Mesenchymal stem cell (in vitro differentiated cells and primary cell): Measurements from ENCODE around the gene KATNB1.

ENCODE experiments used
- DNase-seq: peaks from one replicate; pipeline ENCODE4 v3.0.0-alpha.2; 2013
- H2AFZ ChIP-seq: one replicate; pipeline ENCODE4 v1.6.1; 2013; ENCODE audit warnings: low read depth, mild to moderate bottlenecking, control low read depth, inconsistent platforms, low read length, moderate library complexity
- H2AK5ac ChIP-seq: 2 replicates; pipeline ENCODE4 v1.6.1; 2013; ENCODE audit warnings: low read length, moderate library complexity, mild to moderate bottlenecking, inconsistent platforms; ENCODE audit not compliant: severe bottlenecking
- H2BK120ac ChIP-seq: one replicate; pipeline ENCODE4 v1.6.1; 2013; ENCODE audit warnings: low read depth, mild to moderate bottlenecking, inconsistent platforms, low read length, moderate library complexity
- H2BK12ac ChIP-seq, 2 experiments: one replicate each; pipeline ENCODE4 v1.6.1; 2013; ENCODE audit warnings: inconsistent platforms in 2 of 2, low read length in 2 of 2, mild to moderate bottlenecking in 2 of 2, moderate library complexity in 2 of 2, control low read depth in 1 of 2
- H2BK15ac ChIP-seq: one replicate; pipeline ENCODE4 v1.6.1; 2013; ENCODE audit warnings: mild to moderate bottlenecking, low read depth, inconsistent platforms; ENCODE audit not compliant: poor library complexity, severe bottlenecking
- H2BK5ac ChIP-seq: 2 replicates; pipeline ENCODE4 v1.6.1; 2013; ENCODE audit warnings: low read depth, mild to moderate bottlenecking, low read length, control low read depth, inconsistent platforms; ENCODE audit not compliant: poor library complexity, severe bottlenecking
- H3K14ac ChIP-seq, 2 experiments: one replicate each; pipeline ENCODE4 v1.6.1; 2013; ENCODE audit warnings: inconsistent platforms in 2 of 2, low read length in 2 of 2, control low read depth in 1 of 2, mild to moderate bottlenecking in 1 of 2, moderate library complexity in 1 of 2
- H3K18ac ChIP-seq, 2 experiments: one replicate each; pipeline ENCODE4 v1.6.1; 2013; ENCODE audit warnings: inconsistent platforms in 2 of 2, low read length in 2 of 2, control low read depth in 1 of 2, low read depth in 1 of 2, mild to moderate bottlenecking in 1 of 2
- H3K23ac ChIP-seq, 2 experiments: one replicate each; pipeline ENCODE4 v1.6.1; 2013; ENCODE audit warnings: inconsistent platforms in 2 of 2, low read length in 2 of 2, mild to moderate bottlenecking in 2 of 2, moderate library complexity in 2 of 2, control low read depth in 1 of 2
- H3K27ac ChIP-seq: 2 replicates; pipeline ENCODE4 v1.5.1; 2013; ENCODE audit warnings: mild to moderate bottlenecking, moderate library complexity, low read length, control low read depth, inconsistent platforms; ENCODE audit not compliant: poor library complexity, severe bottlenecking
- H3K27me3 ChIP-seq, 2 experiments: 2 replicates each; pipeline versions ENCODE4 v1.6.1 to v1.7.0; 2013; ENCODE audit warnings: low read length in 2 of 2, mild to moderate bottlenecking in 2 of 2, moderate library complexity in 2 of 2, control low read depth in 1 of 2, inconsistent platforms in 1 of 2; ENCODE audit not compliant: control insufficient read depth in 1 of 2, insufficient read depth in 1 of 2
- H3K36me3 ChIP-seq, 2 experiments: 2 replicates each; pipeline versions ENCODE4 v1.6.1 to v1.7.0; 2013; ENCODE audit warnings: low read length in 2 of 2, control low read depth in 1 of 2, inconsistent platforms in 1 of 2, low read depth in 1 of 2, mild to moderate bottlenecking in 1 of 2; ENCODE audit not compliant: insufficient read depth in 2 of 2, control insufficient read depth in 1 of 2
- H3K4ac ChIP-seq, 2 experiments: one replicate each; pipeline ENCODE4 v1.6.1; 2013; ENCODE audit warnings: inconsistent platforms in 2 of 2, low read length in 2 of 2, mild to moderate bottlenecking in 2 of 2, moderate library complexity in 2 of 2, control low read depth in 1 of 2, low read depth in 1 of 2
- H3K4me1 ChIP-seq: 2 replicates; pipeline ENCODE4 v1.6.1; 2013; ENCODE audit warnings: low read depth, low read length, control low read depth; ENCODE audit not compliant: control insufficient read depth, insufficient read depth
- H3K4me2 ChIP-seq: 2 replicates; pipeline ENCODE4 v1.6.1; 2013; ENCODE audit warnings: low read length, mild to moderate bottlenecking, inconsistent platforms; ENCODE audit not compliant: poor library complexity, severe bottlenecking
- H3K4me3 ChIP-seq, 2 experiments: 2 replicates each; pipeline versions ENCODE4 v1.5.1 to v1.7.0; 2013; ENCODE audit warnings: low read length in 2 of 2, mild to moderate bottlenecking in 2 of 2, control low read depth in 1 of 2, low read depth in 1 of 2; ENCODE audit not compliant: insufficient read depth in 1 of 2
- H3K79me1 ChIP-seq: replicated peaks from 2 replicates; pipeline ENCODE4 v1.6.1; 2013; ENCODE audit warnings: mild to moderate bottlenecking, control low read depth, low read length, inconsistent platforms; ENCODE audit not compliant: poor library complexity, severe bottlenecking
- H3K9ac ChIP-seq: 2 replicates; pipeline ENCODE4 v1.7.0; 2013; ENCODE audit warnings: mild to moderate bottlenecking, low read length, moderate library complexity
- H3K9me3 ChIP-seq: 2 replicates; pipeline ENCODE4 v1.7.0; 2013; ENCODE audit warnings: mild to moderate bottlenecking, low read length; ENCODE audit not compliant: control insufficient read depth
- H4K8ac ChIP-seq: one replicate; pipeline ENCODE4 v1.6.1; 2013; ENCODE audit warnings: inconsistent platforms, mild to moderate bottlenecking, low read length, moderate library complexity
- H4K91ac ChIP-seq: one replicate; pipeline ENCODE4 v1.6.1; 2013; ENCODE audit warnings: mild to moderate bottlenecking, low read length, inconsistent platforms
- WGBS: methylation state at CpG from one replicate; pipeline ENCODE4 v1.1.7; 2013; ENCODE audit warnings: mixed read lengths; 5-methylcytosine and 5-hydroxymethylcytosine counted together

Gene KATNB1

DNA sequence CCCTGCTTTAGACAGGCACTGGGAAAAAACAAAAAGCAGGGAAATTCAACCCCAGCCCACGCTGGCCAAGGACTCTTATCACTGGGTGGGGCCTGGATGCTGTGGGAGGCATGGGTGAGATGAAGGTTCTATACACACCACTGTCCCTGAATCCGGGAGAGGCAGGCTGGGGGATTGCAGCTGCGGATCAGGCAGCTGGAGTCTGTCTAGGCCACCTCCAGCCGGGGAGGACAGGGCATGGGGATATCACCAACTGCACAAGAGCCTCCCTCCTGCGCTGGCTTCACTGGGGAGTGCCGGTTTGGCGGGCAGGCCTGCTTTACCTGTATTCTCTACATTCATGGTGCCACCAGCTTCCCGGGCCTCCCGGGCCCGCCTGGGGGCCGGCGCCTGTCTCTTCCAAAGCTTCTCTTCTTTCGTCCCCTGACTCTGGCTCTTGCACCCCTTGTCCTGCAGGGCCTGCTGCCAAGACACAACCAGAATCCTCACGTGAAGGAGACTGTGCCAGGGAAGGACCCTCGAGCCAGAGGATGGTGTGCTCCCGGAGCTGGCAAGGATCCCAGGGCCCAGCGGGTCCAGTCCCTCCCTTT, 52.8 kb downstream of the KATNB1 start:
- Histone ChIP-seq H3K27ac (no peak overlapping the region), H2BK12ac (no peak overlapping the region), H3K36me3 (peaks cover 24 to 87% of the 10 kb centered on the region in 2 experiments), H3K14ac (no peak overlapping the region), H2BK15ac (no peak overlapping the region), H3K4me2 (no peak overlapping the region), H3K4me3 (no peak overlapping the region), H4K91ac (no peak overlapping the region), H2BK5ac (no peak overlapping the region), H3K9me3 (no peaks in the 10 kb centered on the region), H2BK120ac (no peak overlapping the region), H4K8ac (no peak overlapping the region), H2AFZ (no peak overlapping the region), H3K79me1 (peaks cover 23% of the 10 kb centered on the region), H3K27me3 (no peaks in the 10 kb centered on the region), H3K9ac (no peak overlapping the region), H3K4me1 (peaks cover 43% of the 10 kb centered on the region), H3K4ac (no peak overlapping the region), H3K23ac (no peak overlapping the region), H3K18ac (no peak overlapping the region), H2AK5ac (no peak overlapping the region)
- 93% methylated on average over 17 of the region's 17 CpGs for WGBS
- no peak for DNase-seq

DNA sequence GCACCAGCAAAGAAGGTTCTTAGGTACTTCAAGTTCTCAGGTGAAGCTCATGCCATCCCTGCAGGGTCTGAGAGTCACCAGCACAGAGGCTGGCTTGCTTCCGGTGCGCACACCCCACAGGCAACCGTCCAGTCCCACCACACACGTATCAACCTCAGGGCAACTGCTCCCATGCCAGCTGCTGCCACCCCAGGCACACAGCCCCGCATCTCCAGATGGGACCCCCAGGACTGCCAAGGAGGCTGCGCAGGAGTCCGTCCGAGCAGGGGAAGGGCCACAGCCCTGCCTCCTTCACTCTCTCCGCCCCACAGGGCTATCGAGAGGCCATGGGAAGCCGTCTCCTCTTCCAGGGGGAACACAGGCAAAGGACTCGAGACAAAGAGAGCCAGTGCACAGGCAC, 53.4 kb downstream of the KATNB1 start:
- no peak overlapping the region for H2BK12ac ChIP-seq
- H4K91ac ChIP-seq: no peak overlapping the region
- H3K4me1 ChIP-seq: peaks cover 38% of the 10 kb centered on the region
- H3K9me3 ChIP-seq: no peaks in the 10 kb centered on the region
- WGBS: 95% methylated on average over 12 of the region's 12 CpGs
- H3K18ac ChIP-seq: no peak overlapping the region
- H3K23ac ChIP-seq: no peak overlapping the region
- H2BK5ac ChIP-seq: no peak overlapping the region
- no peak overlapping the region for H3K14ac ChIP-seq
- H2AFZ ChIP-seq: no peak overlapping the region
- H2AK5ac ChIP-seq: no peak overlapping the region
- no peak overlapping the region for H3K4ac ChIP-seq
- no peak overlapping the region for H3K4me2 ChIP-seq
- H4K8ac ChIP-seq: no peak overlapping the region
- no peak overlapping the region for H2BK15ac ChIP-seq
- no peaks in the 10 kb centered on the region for H3K27me3 ChIP-seq
- H3K36me3 ChIP-seq: peaks cover 26 to 86% of the 10 kb centered on the region in 2 experiments
- no peak overlapping the region for H3K27ac ChIP-seq
- no peak overlapping the region for H3K4me3 ChIP-seq
- DNase-seq: no peak
- peaks cover 20% of the 10 kb centered on the region for H3K79me1 ChIP-seq
- H2BK120ac ChIP-seq: no peak overlapping the region
- no peak overlapping the region for H3K9ac ChIP-seq

DNA sequence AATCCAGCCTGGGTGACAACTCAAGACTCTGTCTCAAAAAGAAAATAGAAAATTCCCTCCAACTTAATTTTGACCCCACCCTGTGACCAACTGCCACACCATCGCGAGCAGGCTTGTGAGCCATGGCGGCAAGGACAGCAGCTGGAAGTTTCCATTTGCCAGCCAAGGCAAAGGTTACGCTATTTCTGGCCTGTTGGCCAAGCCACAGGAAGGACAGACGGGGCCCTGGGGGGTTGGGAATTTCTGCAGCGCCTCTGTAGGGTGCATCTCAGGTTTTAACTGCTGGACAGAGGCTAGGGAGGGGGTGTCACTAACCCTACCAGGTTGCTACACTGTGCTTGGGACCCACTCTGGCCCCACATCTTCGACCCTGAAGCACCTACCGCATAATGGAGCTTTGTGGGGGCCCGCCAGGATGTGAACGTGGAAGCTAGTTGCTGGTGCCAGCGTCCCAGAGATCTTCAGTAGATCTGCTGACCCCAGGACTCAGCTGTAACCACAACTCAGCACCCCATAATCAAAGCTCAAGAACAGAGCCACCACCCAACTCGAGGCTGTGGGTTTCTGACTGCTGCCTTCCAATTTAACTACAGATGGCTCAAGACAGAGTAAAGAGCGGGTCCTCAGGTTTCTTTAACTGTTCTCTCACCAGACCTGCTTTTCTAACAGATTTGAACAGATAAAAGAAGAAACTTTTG, 55.8 kb downstream of the KATNB1 start:
- H3K9ac ChIP-seq: no peak overlapping the region
- no peak overlapping the region for H2BK120ac ChIP-seq
- 86% methylated on average over 13 of the region's 13 CpGs for WGBS
- no peak overlapping the region for H3K18ac ChIP-seq
- H2AK5ac ChIP-seq: no peak overlapping the region
- H3K4me1 ChIP-seq: peaks cover 44% of the 10 kb centered on the region
- no peak overlapping the region for H3K27ac ChIP-seq
- H2BK5ac ChIP-seq: no peak overlapping the region
- H3K79me1 ChIP-seq: peaks cover 12% of the 10 kb centered on the region
- no peak overlapping the region for H3K4me3 ChIP-seq
- no peak overlapping the region for H4K91ac ChIP-seq
- H3K27me3 ChIP-seq: no peaks in the 10 kb centered on the region
- H2AFZ ChIP-seq: no peak overlapping the region
- H3K36me3 ChIP-seq: peaks cover 30 to 76% of the 10 kb centered on the region in 2 experiments
- H3K4me2 ChIP-seq: no peak overlapping the region
- H3K14ac ChIP-seq: no peak overlapping the region
- no peak overlapping the region for H3K23ac ChIP-seq
- H3K4ac ChIP-seq: no peak overlapping the region
- no peak overlapping the region for H2BK12ac ChIP-seq
- no peaks in the 10 kb centered on the region for H3K9me3 ChIP-seq
- no peak overlapping the region for H2BK15ac ChIP-seq
- no peak for DNase-seq
- H4K8ac ChIP-seq: no peak overlapping the region

DNA sequence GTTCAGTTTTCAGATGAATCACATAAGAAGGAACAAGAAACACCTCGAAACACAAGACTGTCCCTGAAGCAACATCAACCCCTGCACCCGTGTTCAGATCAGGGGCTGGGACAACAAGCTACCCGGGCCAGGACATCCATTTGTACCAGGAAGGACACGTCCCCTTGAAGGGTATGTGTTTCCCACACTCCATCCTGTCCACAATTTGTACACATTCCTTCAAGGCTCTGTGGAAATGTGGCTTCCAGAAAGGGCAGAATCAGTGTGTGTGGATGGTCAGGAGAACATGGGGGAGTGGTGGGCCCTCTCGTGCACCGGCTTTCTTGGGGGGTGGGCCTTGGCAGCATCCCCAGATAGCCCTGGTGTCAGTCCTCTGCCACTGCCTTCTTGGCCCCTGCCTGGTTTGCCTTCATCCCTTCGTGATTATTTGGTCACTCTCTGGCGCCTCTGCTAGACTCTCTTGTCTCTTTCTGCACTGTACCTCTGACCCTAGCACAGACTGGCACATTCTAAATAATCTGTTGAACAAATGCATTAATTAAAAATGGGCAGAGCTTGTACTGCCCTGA, 56.4 kb downstream of the KATNB1 start:
- Histone ChIP-seq H3K18ac (no peak overlapping the region), H3K27ac (peak overlapping the region; percentile 21)

More for the DNA sequence above, 56.4 kb downstream of the KATNB1 start:
- Histone ChIP-seq H2BK120ac (no peak overlapping the region), H3K9me3 (no peaks in the 10 kb centered on the region), H2AFZ (no peak overlapping the region), H2BK5ac (no peak overlapping the region), H3K9ac (no peak overlapping the region), H3K27me3 (no peaks in the 10 kb centered on the region), H3K4me3 (no peak overlapping the region), H3K79me1 (peaks cover 12% of the 10 kb centered on the region), H2BK15ac (no peak overlapping the region), H2AK5ac (no peak overlapping the region), H3K4ac (no peak overlapping the region), H3K36me3 (peaks cover 36 to 71% of the 10 kb centered on the region in 2 experiments), H3K23ac (no peak overlapping the region), H3K4me1 (peaks cover 40% of the 10 kb centered on the region), H3K14ac (peak overlapping the region in 1 of 2 experiments; percentile 22), H2BK12ac (no peak overlapping the region), H4K91ac (no peak overlapping the region), H3K4me2 (no peak overlapping the region), H4K8ac (no peak overlapping the region)
- no peak for DNase-seq
- 82% methylated on average over 7 of the region's 8 CpGs for WGBS
